ENCODE data around the gene WDTC1. TPM values are rescaled to one million over a fixed set of nuclear protein-coding genes. Genes with fewer than 3 reads are reported as not detected.

WDTC1 gene
- total and polyA plus RNA-seq, 2 of the 8 experiments (the other 6 are each of a cell fraction or from before 2014, with no cell fraction given): 7.5 to 18.7 TPM

DNA sequence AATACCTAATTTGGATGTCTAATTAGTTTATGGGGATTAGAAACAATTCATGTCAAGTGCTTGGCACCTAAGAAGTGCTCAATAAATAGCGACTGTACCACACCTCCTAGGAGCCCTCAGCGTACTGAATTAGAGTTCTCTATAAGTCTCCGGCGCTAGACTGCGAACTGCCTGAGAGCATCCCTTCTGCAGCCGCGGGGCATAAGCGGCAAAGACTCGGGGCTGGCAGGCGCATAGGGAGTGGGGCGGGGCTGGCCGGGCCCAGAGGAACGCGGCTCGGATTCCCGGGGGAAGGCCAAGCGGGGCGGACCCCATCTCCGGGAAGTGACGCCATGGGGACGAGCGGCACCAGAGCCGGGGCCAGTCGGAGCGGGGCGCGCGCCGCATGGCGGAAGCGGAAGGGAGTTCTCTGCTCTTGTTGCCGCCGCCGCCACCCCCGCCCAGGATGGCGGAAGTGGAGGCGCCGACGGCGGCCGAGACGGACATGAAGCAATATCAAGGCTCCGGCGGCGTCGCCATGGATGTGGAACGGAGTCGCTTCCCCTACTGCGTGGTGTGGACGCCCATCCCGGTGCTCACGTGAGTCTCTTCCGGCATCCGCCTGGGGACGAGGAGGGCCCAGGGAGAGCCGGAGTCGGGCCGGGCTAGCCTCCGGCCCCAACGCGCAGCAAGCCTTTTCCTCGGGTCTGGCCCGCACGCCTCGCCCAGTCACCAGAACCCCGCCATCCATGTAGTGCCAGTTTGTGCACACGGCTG lies 87.6 kb downstream of the WDTC1 start, which contains the start of gene TMEM222:
Gene TMEM222, plus strand, starts transcription at position 351 of the 756 bp plus-strand sequence. Its CDS starts 35 bp downstream, at position 386.
- Histone ChIP-seq H4K20me1 (replicated peaks in 1 of 2; ENCODE audit: control insufficient read depth in 1 of 2, insufficient read depth in 2 of 2, low read length in 2 of 2) (peaks cover 0 to 4% of the 10 kb centered on the region in 2 experiments), H3K4ac (replicated peaks; ENCODE audit: insufficient read length, low read depth, low read length) (peak within 1 kb of the TSS; percentile 24), H3K36me3 (ENCODE audit: control insufficient read depth in 2 of 4, insufficient read depth in 4 of 4, low read length in 3 of 4) (peaks cover 2 to 7% (median 6%) of the 10 kb centered on the region in 4 experiments; a peak in 7 of 8 replicates), H2BK12ac (ENCODE audit: low read depth, low read length) (peak within 1 kb of the TSS; percentile 29; the same call in 1 of the 2 replicates), H2BK20ac (ENCODE audit: low read length) (no peak within 1 kb of the TSS), H3K14ac (ENCODE audit: insufficient read length) (no peak within 1 kb of the TSS), H3K4me1 (replicated peaks in 1 of 4; ENCODE audit: control insufficient read depth in 3 of 4, insufficient read depth in 4 of 4, low read length in 3 of 4) (0 out of 7 replicates have a peak, but pooled peaks cover 0 to 8% (median 0%) of the 10 kb centered on the region in 4 experiments), H3K18ac (ENCODE audit: extremely low read depth, low read length) (peak within 1 kb of the TSS; percentile 88), H2BK5ac (ENCODE audit: low read depth, low read length) (peak within 1 kb of the TSS; percentile 98), H2AK5ac (ENCODE audit: low read depth, low read length) (no peak within 1 kb of the TSS), H3K9ac (replicated peaks in 1 of 4; ENCODE audit: extremely low read depth in 1 of 4, low read depth in 3 of 4, low read length in 3 of 4) (peak within 1 kb of the TSS; percentile 91 to 96 (median 94)), H4K91ac (replicated peaks; ENCODE audit: insufficient read length, low read length) (peak within 1 kb of the TSS; percentile 5), H2BK15ac (ENCODE audit: low read length) (peak within 1 kb of the TSS; percentile 83; the same call in 1 of the 2 replicates), H3K4me2 (ENCODE audit: insufficient read depth in 1 of 2, low read depth in 2 of 2, low read length in 2 of 2) (peak within 1 kb of the TSS; percentile 73 to 86), H3K79me2 (ENCODE audit: control insufficient read depth in 1 of 2, insufficient read depth in 2 of 2, low read length in 2 of 2) (peaks cover 4 to 43% of the 10 kb centered on the region in 2 experiments; a peak in 3 of 4 replicates), H3K79me1 (ENCODE audit: low read depth, low read length) (peaks cover 5% of the 10 kb centered on the region; the same call in 1 of the 2 replicates), H3K27ac (ENCODE audit: low read depth, low read length) (peak within 1 kb of the TSS; percentile 86), H4K8ac (ENCODE audit: extremely low read depth, insufficient read depth, low read length) (peak within 1 kb of the TSS; percentile 98), H4K5ac (ENCODE audit: insufficient read length, low read depth, low read length) (peak within 1 kb of the TSS; percentile 54), H3K23ac (ENCODE audit: insufficient read length) (no peak within 1 kb of the TSS), H3K56ac (replicated peaks; ENCODE audit: insufficient read length, low read depth, low read length) (peak within 1 kb of the TSS; percentile 71), H3K23me2 (ENCODE audit: low read depth, low read length) (peaks cover 7% of the 10 kb centered on the region; the same call in 1 of the 2 replicates), H3K27me3 (replicated peaks in 1 of 4; ENCODE audit: control insufficient read depth in 3 of 4, extremely low read depth in 1 of 4, insufficient read depth in 3 of 4, low read length in 3 of 4) (no peaks in the 10 kb centered on the region; a peak in 2 of 7 replicates), H2BK120ac (replicated peaks; ENCODE audit: low read depth, low read length) (no peak within 1 kb of the TSS), H2AFZ (ENCODE audit: low read length) (peak within 1 kb of the TSS; percentile 97; the same call in 1 of the 2 replicates), H3K4me3 (ENCODE audit: extremely low read depth in 1 of 4, insufficient read depth in 2 of 4, low read depth in 3 of 4, low read length in 4 of 4) (peak within 1 kb of the TSS; percentile 78 to 100 (median 98)), H3K9me3 (ENCODE audit: insufficient read depth in 2 of 2, low read depth in 1 of 2, low read length in 1 of 2) (no peaks in the 10 kb centered on the region)
- ChIA-PET POLR2A (ENCODE audit: partially characterized antibody) (interaction anchor here (0.6 to 2.1 kb wide), 13 partner anchors 7 to 303 kb away, joined by 3 to 13 read pairs (median 5); partner anchors contain the start of gene SYTL1), CTCF (ENCODE audit: partially characterized antibody) (interaction anchor here (0.9 to 7.0 kb wide), 9 partner anchors 11 to 284 kb away, joined by 3 to 102 read pairs (median 9); partner anchors contain the start of gene CD164L2)
- 1% methylated on average over 59 of the region's 67 CpGs; no CpG with 5 or more reads in 1 of the 2 experiments for WGBS, 2 experiments (ENCODE audit: extremely low coverage in 1 of 2, insufficient coverage in 1 of 2, insufficient read length in 1 of 2, insufficient replicate concordance in 2 of 2, low coverage in 1 of 2, low lambda C conversion rate in 2 of 2, missing lambda C conversion rate in 1 of 2)
- DNase-seq (ENCODE audit: low read depth in 1 of 2, low spot score in 2 of 2) (peak; percentile 88 to 99), FAIRE-seq (no peak)
- peak; percentile 98 for TF ChIP-seq GABPA (IDR thresholded peaks at IDR 0.05; ENCODE audit: borderline replicate concordance, insufficient read depth, low read length)
- TF ChIP-seq JUN (IDR thresholded peaks at IDR 0.05; ENCODE audit: low read depth, low read length): no peak
- TF ChIP-seq CBX8 (IDR thresholded peaks at IDR 0.05; ENCODE audit: borderline replicate concordance, low read depth, low read length): no peak
- peak; percentile 41; the same call in 1 of the 2 replicates for TF ChIP-seq SRF (IDR thresholded peaks at IDR 0.05; ENCODE audit: low read depth, low read length)
- peak; percentile 69 to 87 for TF ChIP-seq POLR2A (IDR thresholded peaks at IDR 0.05; ENCODE audit: control extremely low read depth in 1 of 2, low read depth in 2 of 2, low read length in 2 of 2)
- no peak for TF ChIP-seq MAFK (IDR thresholded peaks at IDR 0.05; ENCODE audit: low read depth, low read length)
- no peak for TF ChIP-seq BRCA1 (IDR thresholded peaks at IDR 0.05; ENCODE audit: low read depth, low read length)
- peak; percentile 48; the same call in 1 of the 2 replicates for TF ChIP-seq SP1 (IDR thresholded peaks at IDR 0.05; ENCODE audit: low read depth, low read length)
- TF ChIP-seq SIX5 (IDR thresholded peaks at IDR 0.05; ENCODE audit: low read depth, low read length): no peak
- no peak for TF ChIP-seq BACH1 (IDR thresholded peaks at IDR 0.05; ENCODE audit: low read length)
- TF ChIP-seq CHD1 (IDR thresholded peaks at IDR 0.05; ENCODE audit: low read depth, low read length): no peak
- TF ChIP-seq SIN3A (conservative IDR thresholded peaks at IDR 0.05 in 1 of 2, IDR thresholded peaks at IDR 0.05 in 1 of 2; ENCODE audit: low read depth in 1 of 2, low read length in 2 of 2): peak; percentile 90 to 94; a peak in 2 of 4 replicates
